ENCODE results near the gene DICER1. TPM values are rescaled to one million over a fixed set of nuclear protein-coding genes. Genes with fewer than 3 reads are reported as not detected.
A peak's percentile ranks its signal among the peaks of the same experiment; 100 is the strongest.
"Not testable (repeated sequence)": the region's sequence is repeated elsewhere in the genome, so short reads cannot be mapped to it uniquely, and the experiment has no call there.

Gene DICER1
- total and polyA plus RNA-seq, 12 donors = 4.9 to 38.8 (median 27.2) TPM

GRCh38 chr14:95141684-95142083, 15.6 kb downstream of the DICER1 start:
- no peak for ATAC-seq
- Histone ChIP-seq H3K9me3 (peaks cover 0 to 21% (median 12%) of the 10 kb centered on the region in 11 donors), H3K4me1 (peaks cover 5 to 88% (median 63%) of the 10 kb centered on the region in 9 donors), H3K27ac (peak overlapping the region in 3 of 10 donors; percentile 13 to 87 (median 51)), H3K36me3 (no peaks in the 10 kb centered on the region), H3K27me3 (no peaks in the 10 kb centered on the region), H3K4me3 (no peak overlapping the region)
- 47 to 58% methylated on average over 1 of the region's 1 CpG for WGBS, 2 donors
- no peak for TF ChIP-seq CTCF (IDR thresholded peaks at IDR 0.05)
- no peak for DNase-seq
- intact Hi-C loops (cut with DNase I) = loop anchor here in 1 of 10 donors (5.0 kb wide), 1 partner anchor 51 kb away; no protein-coding TSS in a partner anchor

GRCh38 chr14:95140060-95140858, 17.1 kb downstream of the DICER1 start:
- intact Hi-C loops (cut with DNase I) = loop anchor here in 1 of 10 donors (5.0 kb wide), 1 partner anchor 52 kb away; no protein-coding TSS in a partner anchor
- Histone ChIP-seq H3K9me3 (peaks cover 0 to 11% (median 8%) of the 10 kb centered on the region in 11 donors), H3K4me3 (no peak overlapping the region), H3K36me3 (no peaks in the 10 kb centered on the region), H3K27me3 (no peaks in the 10 kb centered on the region), H3K27ac (peak overlapping the region in 2 of 10 donors; percentile 22 to 87), H3K4me1 (peaks cover 5 to 85% (median 67%) of the 10 kb centered on the region in 9 donors)
- ATAC-seq (peak in 1 of 8 donors; percentile 22), DNase-seq (no peak)
- no peak for TF ChIP-seq CTCF (IDR thresholded peaks at IDR 0.05)
- WGBS, 2 donors = 70 to 78% methylated on average over 5 of the region's 5 CpGs

- DNase-seq = no peak
- no peak overlapping the region for H3K4me3 ChIP-seq
- H3K9me3 ChIP-seq = peaks cover 0 to 4% (median 0%) of the 10 kb centered on the region in 11 donors
- TF ChIP-seq CTCF (IDR thresholded peaks at IDR 0.05) = no peak
- H3K4me1 ChIP-seq = peaks cover 11 to 90% (median 73%) of the 10 kb centered on the region in 9 donors
- ATAC-seq = no peak
- WGBS, 2 donors = no CpG with 5 or more reads among the region's 1 CpG
- H3K27me3 ChIP-seq = no peaks in the 10 kb centered on the region
- H3K36me3 ChIP-seq = no peaks in the 10 kb centered on the region
- intact Hi-C loops (cut with DNase I) = no loop called here
- peak overlapping the region in 2 of 10 donors; percentile 0 to 87 for H3K27ac ChIP-seq
These were observed 18.5 kb downstream of the DICER1 start for GRCh38 chr14:95138876-95139275.

- WGBS, 2 donors = 71 to 75% methylated on average over 4 of the region's 5 CpGs
- H3K27me3 ChIP-seq; DNase-seq; H3K9me3 ChIP-seq; ATAC-seq; H3K36me3 ChIP-seq; H3K4me3 ChIP-seq; intact Hi-C loops (cut with DNase I): not testable (repeated sequence)
- Histone ChIP-seq H3K4me1 (peaks cover 11 to 90% (median 69%) of the 10 kb centered on the region in 9 donors), H3K27ac (peak overlapping the region in 8 of 10 donors; percentile 2 to 82 (median 63))
These were observed 18.9 kb downstream of the DICER1 start for GRCh38 chr14:95138455-95138854.
